H9 (cell line): Measurements from ENCODE around the gene USP20. TPM values are rescaled to one million over a fixed set of nuclear protein-coding genes. Genes with fewer than 3 reads are reported as not detected.

Experiments
- DNase-seq: peaks from one replicate; pipeline ENCODE4 v3.0.0-alpha.2; 2017
- H2AFZ ChIP-seq: one replicate; pipeline ENCODE4 v1.6.1; 2013; ENCODE audit warnings: mild to moderate bottlenecking, low read length, control low read depth, moderate library complexity
- H2AK5ac ChIP-seq: 2 replicates; pipeline ENCODE4 v1.6.1; 2013; ENCODE audit warnings: low read length, control low read depth, mixed read lengths; ENCODE audit not compliant: insufficient read length
- H2BK120ac ChIP-seq: one replicate; pipeline ENCODE4 v1.6.1; 2013; ENCODE audit warnings: low read depth, mild to moderate bottlenecking, low read length, control low read depth, inconsistent platforms; ENCODE audit not compliant: poor library complexity, severe bottlenecking
- H2BK12ac ChIP-seq: 2 replicates; pipeline ENCODE4 v1.6.1; 2013; ENCODE audit warnings: low read length, control low read depth, mixed read lengths, low read depth; ENCODE audit not compliant: insufficient read length
- H2BK15ac ChIP-seq: 2 replicates; pipeline ENCODE4 v1.6.1; 2013; ENCODE audit warnings: low read depth, low read length, control low read depth
- H2BK20ac ChIP-seq: one replicate; pipeline ENCODE4 v1.6.1; 2013; ENCODE audit warnings: low read depth, mild to moderate bottlenecking, low read length, control low read depth, inconsistent platforms; ENCODE audit not compliant: poor library complexity, severe bottlenecking
- H2BK5ac ChIP-seq: 2 replicates; pipeline ENCODE4 v1.6.1; 2013; ENCODE audit warnings: low read length, control low read depth, mixed read lengths; ENCODE audit not compliant: insufficient read length
- H3K14ac ChIP-seq: 2 replicates; pipeline ENCODE4 v1.6.1; 2013; ENCODE audit warnings: low read length, control low read depth; ENCODE audit not compliant: insufficient read depth
- H3K18ac ChIP-seq: 2 replicates; pipeline ENCODE4 v1.6.1; 2013; ENCODE audit warnings: low read depth, mild to moderate bottlenecking, mixed read lengths, low read length, control low read depth; ENCODE audit not compliant: insufficient read length
- H3K23ac ChIP-seq: 2 replicates; pipeline ENCODE4 v1.6.1; 2013; ENCODE audit warnings: low read length, control low read depth, mixed read lengths, low read depth; ENCODE audit not compliant: insufficient read length
- H3K23me2 ChIP-seq: 2 replicates; pipeline ENCODE4 v1.6.1; 2013; ENCODE audit warnings: low read depth, mild to moderate bottlenecking, mixed read lengths, low read length, control low read depth; ENCODE audit not compliant: insufficient read length, poor library complexity, severe bottlenecking
- H3K27ac ChIP-seq: 2 replicates; pipeline ENCODE4 v1.5.1; 2013; ENCODE audit warnings: low read length, control low read depth, mixed read lengths, low read depth; ENCODE audit not compliant: insufficient read length
- H3K27me3 ChIP-seq: 2 replicates; pipeline ENCODE4 v1.6.1; 2013; ENCODE audit warnings: low read length, control low read depth, inconsistent platforms; ENCODE audit not compliant: insufficient read depth
- H3K4ac ChIP-seq: 2 replicates; pipeline ENCODE4 v1.6.1; 2013; ENCODE audit warnings: low read depth, mild to moderate bottlenecking, control low read depth, inconsistent platforms, low read length, moderate library complexity
- H3K4me1 ChIP-seq: 2 replicates; pipeline ENCODE4 v1.6.1; 2013; ENCODE audit warnings: low read length, control low read depth, inconsistent platforms; ENCODE audit not compliant: insufficient read depth
- H3K4me2 ChIP-seq: 2 replicates; pipeline ENCODE4 v1.6.1; 2013; ENCODE audit warnings: low read length, control low read depth, mixed read lengths; ENCODE audit not compliant: insufficient read length, insufficient read depth
- H3K56ac ChIP-seq: 2 replicates; pipeline ENCODE4 v1.6.1; 2013; ENCODE audit warnings: low read depth, mild to moderate bottlenecking, mixed read lengths, low read length, control low read depth; ENCODE audit not compliant: insufficient read length
- H3K79me1 ChIP-seq: 2 replicates; pipeline ENCODE4 v1.6.1; 2013; ENCODE audit warnings: low read depth, mild to moderate bottlenecking, moderate library complexity, low read length, control low read depth, inconsistent platforms; ENCODE audit not compliant: insufficient read depth, poor library complexity, severe bottlenecking
- H3K79me2 ChIP-seq: 2 replicates; pipeline ENCODE4 v1.6.1; 2013; ENCODE audit warnings: low read length, control low read depth, inconsistent platforms; ENCODE audit not compliant: insufficient read depth
- H3K9ac ChIP-seq: 2 replicates; pipeline ENCODE4 v1.6.1; 2013; ENCODE audit warnings: low read length, control low read depth, mixed read lengths; ENCODE audit not compliant: insufficient read length; ENCODE audit errors: extremely low read depth
- H3K9me3 ChIP-seq: one replicate; pipeline ENCODE4 v1.6.1; 2013; ENCODE audit warnings: low read depth, low read length, inconsistent platforms; ENCODE audit not compliant: control insufficient read depth
- H3T11ph ChIP-seq: one replicate; pipeline ENCODE4 v1.6.1; 2013; ENCODE audit warnings: mild to moderate bottlenecking, low read length, control low read depth, inconsistent platforms
- H4K20me1 ChIP-seq: one replicate; pipeline ENCODE4 v1.6.1; 2013; ENCODE audit not compliant: control insufficient read depth, insufficient read length, insufficient read depth
- H4K5ac ChIP-seq: 2 replicates; pipeline ENCODE4 v1.6.1; 2013; ENCODE audit warnings: low read depth, mild to moderate bottlenecking, mixed read lengths, low read length, control low read depth; ENCODE audit not compliant: insufficient read length
- H4K8ac ChIP-seq: replicated peaks from 2 replicates; pipeline ENCODE4 v1.6.1; 2013; ENCODE audit warnings: low read length, control low read depth, mixed read lengths, low read depth; ENCODE audit not compliant: insufficient read length
- H4K91ac ChIP-seq: 2 replicates; pipeline ENCODE4 v1.6.1; 2013; ENCODE audit warnings: low read depth, mild to moderate bottlenecking, moderate library complexity, mixed read lengths, low read length, control low read depth; ENCODE audit not compliant: insufficient read length
- H3K27ac Mint-ChIP-seq, 3 experiments: 2 replicates in 2 of 3; 3 replicates in 1 of 3; pipeline ENCODE4 v1.8.0; 2020 to 2021; ENCODE audit warnings: mixed read lengths in 3 of 3, mild to moderate bottlenecking in 1 of 3, moderate library complexity in 1 of 3
- H3K27me3 Mint-ChIP-seq: 2 replicates; pipeline ENCODE4 v1.8.0; 2021; ENCODE audit warnings: low read depth, mild to moderate bottlenecking, moderate library complexity, mixed read lengths
- H3K36me3 Mint-ChIP-seq, 3 experiments: 2 replicates in 2 of 3; 3 replicates in 1 of 3; pipeline ENCODE4 v1.8.0; 2020 to 2021; ENCODE audit warnings: low read depth in 3 of 3, mixed read lengths in 3 of 3; ENCODE audit not compliant: insufficient read depth in 1 of 3
- H3K4me1 Mint-ChIP-seq, 2 experiments: 2 replicates each; pipeline ENCODE4 v1.8.0; 2020; ENCODE audit warnings: mixed read lengths in 2 of 2
- H3K4me3 Mint-ChIP-seq, 2 experiments: 2 replicates in 1 of 2; 3 replicates in 1 of 2; pipeline ENCODE4 v1.8.0; 2020 to 2021; ENCODE audit warnings: mild to moderate bottlenecking in 2 of 2, mixed read lengths in 2 of 2, moderate library complexity in 1 of 2
- H3K9me3 Mint-ChIP-seq, 2 experiments: 2 replicates in 1 of 2; 3 replicates in 1 of 2; pipeline ENCODE4 v1.8.0; 2020; ENCODE audit warnings: mild to moderate bottlenecking in 2 of 2, mixed read lengths in 2 of 2, moderate library complexity in 1 of 2
- CTCF ChIP-seq: fragments of 200-600 bp; sonication (generic); conservative IDR thresholded peaks from 3 replicates; pipeline ENCODE4 v1.8.0; 2021; ENCODE audit warnings: antibody characterized with exemption, mild to moderate bottlenecking
- WGBS: extraction: QIAGEN DNeasy Blood & Tissue Kit; methylation state at CpG from one replicate; pipeline ENCODE4 v1.1.7; 2013; ENCODE audit warnings: missing lambda C conversion rate, low lambda C conversion rate, mixed read lengths; ENCODE audit not compliant: insufficient read length; ENCODE audit errors: extremely low coverage; 5-methylcytosine and 5-hydroxymethylcytosine counted together
- total RNA-seq: library from RNA; stranded (reverse); gene quantifications from 2 replicates; pipeline ENCODE4 v1.2.1, GENCODE V29; 2021

The USP20 gene
- total RNA-seq, 1 experiment from 2014 or later = 20.9 TPM

- no peak overlapping the region for H2BK15ac ChIP-seq
- WGBS = no CpG with 5 or more reads among the region's 6 CpGs
- H3K4ac ChIP-seq = no peak overlapping the region
- H2BK120ac ChIP-seq = no peak overlapping the region
- H3K27me3 Mint-ChIP-seq = peaks cover 9% of the 10 kb centered on the region
- H2BK20ac ChIP-seq = no peak overlapping the region
- no peaks in the 10 kb centered on the region for H3K9me3 ChIP-seq
- no peak for TF ChIP-seq CTCF
- no peak overlapping the region for H2BK12ac ChIP-seq
- H3K56ac ChIP-seq = no peak overlapping the region
- H2AFZ ChIP-seq = no peak overlapping the region
- H3K4me1 Mint-ChIP-seq = peaks cover 2 to 5% of the 10 kb centered on the region in 2 experiments
- peaks cover 0 to 3% of the 10 kb centered on the region in 2 experiments; a peak in 2 of 5 replicates for H3K9me3 Mint-ChIP-seq
- no peaks in the 10 kb centered on the region for H3K79me2 ChIP-seq
- no peak overlapping the region for H3K27ac ChIP-seq
- H4K5ac ChIP-seq = no peak overlapping the region
- peaks cover 0 to 2% (median 1%) of the 10 kb centered on the region in 3 experiments; a peak in 3 of 7 replicates for H3K36me3 Mint-ChIP-seq
- no peak for DNase-seq
- H2BK5ac ChIP-seq = no peak overlapping the region
- H4K8ac ChIP-seq = no peak overlapping the region
- H3K23me2 ChIP-seq = peaks cover 6% of the 10 kb centered on the region
- no peak overlapping the region for H4K91ac ChIP-seq
- no peak overlapping the region for H3K4me2 ChIP-seq
- H3K4me3 Mint-ChIP-seq = no peak overlapping the region
- H3K27me3 ChIP-seq = no peaks in the 10 kb centered on the region
- no peak overlapping the region for H2AK5ac ChIP-seq
- H3K14ac ChIP-seq = no peak overlapping the region
- no peaks in the 10 kb centered on the region for H3K79me1 ChIP-seq
- no peaks in the 10 kb centered on the region for H4K20me1 ChIP-seq
- H3K23ac ChIP-seq = no peak overlapping the region
- no peak overlapping the region for H3K18ac ChIP-seq
- H3K27ac Mint-ChIP-seq = no peak overlapping the region
- no peak overlapping the region for H3K9ac ChIP-seq
- peaks cover 2% of the 10 kb centered on the region; the same call in 1 of the 2 replicates for H3K4me1 ChIP-seq
- H3T11ph ChIP-seq = no peak overlapping the region
Observed at GRCh38 chr9:129798973-129799372, 36.3 kb upstream of the USP20 start.
